Left renal cortex interstitium (tissue), 4 donors: ENCODE measurements around the gene TRIM56. TPM values are rescaled to one million over a fixed set of nuclear protein-coding genes. Genes with fewer than 3 reads are reported as not detected.
A peak's percentile ranks its signal among the peaks of the same experiment; 100 is the strongest.
"Not testable (repeated sequence)": the region's sequence is repeated elsewhere in the genome, so short reads cannot be mapped to it uniquely, and the experiment has no call there.

Experiments used
- DNase-seq, 4 donors: peaks; one replicate each; pipeline ENCODE4 v3.0.0-alpha.2; 2013; ENCODE audit warnings: low read depth in 4 of 4, low spot score in 2 of 4, missing footprints in 1 of 4
- polyA plus RNA-seq, 4 donors: library from polyadenylated mRNA; unstranded; fragments of 120-200 nt; gene quantifications; one replicate each; pipeline ENCODE4 v1.2.1, GENCODE V29; 2013; ENCODE audit not compliant: insufficient read length in 4 of 4

TRIM56 gene
- polyA plus RNA-seq, 4 donors = 14.3 to 23.1 (median 17.8) TPM

GRCh38 chr7:101088858-101089529 lies 3.7 kb downstream of the TRIM56 start:
- no peak for DNase-seq

- no peak for DNase-seq
Observed at GRCh38 chr7:101089876-101090275, 4.6 kb downstream of the TRIM56 start.

GRCh38 chr7:101092266-101092905 lies 7.1 kb downstream of the TRIM56 start:
- not testable (repeated sequence) for DNase-seq

GRCh38 chr7:101093906-101094305 lies 8.6 kb downstream of the TRIM56 start:
- DNase-seq = no peak

GRCh38 chr7:101094376-101094775 lies 9.1 kb downstream of the TRIM56 start:
- no peak for DNase-seq

GRCh38 chr7:101094791-101095375 lies 9.6 kb downstream of the TRIM56 start:
- DNase-seq = no peak

GRCh38 chr7:101096331-101096956 lies 11.2 kb downstream of the TRIM56 start:
- DNase-seq = no peak

GRCh38 chr7:101096957-101097347 lies 11.7 kb downstream of the TRIM56 start:
- no peak for DNase-seq

- no peak for DNase-seq
Observed at GRCh38 chr7:101097561-101097960, 12.3 kb downstream of the TRIM56 start.

GRCh38 chr7:101099969-101100781 lies 14.9 kb downstream of the TRIM56 start:
- peak in 1 of 4 donors; percentile 38 for DNase-seq

- no peak for DNase-seq
Observed at GRCh38 chr7:101100858-101101847, 15.9 kb downstream of the TRIM56 start.

- no peak for DNase-seq
Observed at GRCh38 chr7:101102026-101102425, 16.7 kb downstream of the TRIM56 start.

GRCh38 chr7:101103701-101104100 lies 18.4 kb downstream of the TRIM56 start:
- not testable (repeated sequence) for DNase-seq

GRCh38 chr7:101104193-101104713 lies 19.0 kb downstream of the TRIM56 start:
- DNase-seq = no peak

GRCh38 chr7:101104799-101105198 lies 19.5 kb downstream of the TRIM56 start:
- no peak for DNase-seq

GRCh38 chr7:101105248-101105647 lies 20.0 kb downstream of the TRIM56 start:
- not testable (repeated sequence) for DNase-seq

GRCh38 chr7:101106386-101106785 lies 21.1 kb downstream of the TRIM56 start:
- no peak for DNase-seq

GRCh38 chr7:101108330-101108857 lies 23.1 kb downstream of the TRIM56 start:
- DNase-seq = no peak

- DNase-seq = no peak
Observed at GRCh38 chr7:101108961-101109360, 23.7 kb downstream of the TRIM56 start.
